Panc1 (cell line): ENCODE results near the gene RHOH. TPM values are rescaled to one million over a fixed set of nuclear protein-coding genes. Genes with fewer than 3 reads are reported as not detected.
A peak's percentile ranks its signal among the peaks of the same experiment; 100 is the strongest.

Experiments
- ATAC-seq: fragments of 200-7000 bp; cut with Tn5 transposase; 2 replicates; pipeline ENCODE4 v1.9.1; 2020; ENCODE audit warnings: mild to moderate bottlenecking, moderate library complexity
- BruUV-seq: library from RNA; stranded (reverse); fragments of 400-500 nt; replicated peaks from 2 replicates; lab custom pipeline; 2021; lab: Mats Ljungman, UMichigan
- CTCF ChIA-PET: fragments of 300-600 bp; sonication (Branson Sonifier 250); formaldehyde crosslinking; loops from one replicate; lab custom pipeline; 2022; ENCODE audit warnings: antibody characterized with exemption; lab: Charles Lee
- POLR2A ChIA-PET: fragments of 300-600 bp; sonication (Branson Sonifier 250); formaldehyde crosslinking; loops from one replicate; lab custom pipeline; 2022; ENCODE audit warnings: antibody characterized with exemption; lab: Charles Lee
- DNase-seq: peaks from one replicate; pipeline ENCODE4 v3.0.0-alpha.2; 2010; ENCODE audit warnings: low read depth, low spot score
- H3K27ac ChIP-seq: 2 replicates; pipeline ENCODE4 v1.5.1; 2011; ENCODE audit warnings: mild to moderate bottlenecking, low read length, inconsistent platforms
- H3K27me3 ChIP-seq: fragments of 200-500 bp; sonication (Bioruptor generic); 2 replicates; pipeline ENCODE4 v1.6.0; 2014; ENCODE audit warnings: low read length, inconsistent platforms; ENCODE audit not compliant: control insufficient read depth, insufficient read depth
- H3K36me3 ChIP-seq: fragments of 200-500 bp; sonication (Bioruptor generic); 2 replicates; pipeline ENCODE4 v1.5.1; 2014; ENCODE audit warnings: inconsistent platforms, mild to moderate bottlenecking, low read length, moderate library complexity; ENCODE audit not compliant: control insufficient read depth, insufficient read depth
- H3K4me1 ChIP-seq: 2 replicates; pipeline ENCODE4 v1.5.1; 2011; ENCODE audit warnings: inconsistent platforms, mild to moderate bottlenecking, low read length, moderate library complexity; ENCODE audit not compliant: control insufficient read depth, insufficient read depth
- H3K4me3 ChIP-seq, 2 experiments: 2 replicates each; pipeline ENCODE4 v1.5.1; 2011 to 2012; ENCODE audit warnings: low read depth in 2 of 2, low read length in 2 of 2, mild to moderate bottlenecking in 2 of 2, inconsistent platforms in 1 of 2, moderate library complexity in 1 of 2
- H3K9me3 ChIP-seq: fragments of 200-500 bp; sonication (Bioruptor generic); 2 replicates; pipeline ENCODE4 v1.5.1; 2014; ENCODE audit warnings: low read depth, mild to moderate bottlenecking, inconsistent platforms, low read length, moderate library complexity; ENCODE audit not compliant: control insufficient read depth, insufficient read depth
- CTCF ChIP-seq: fragments of 450-650 bp; IDR thresholded peaks from 2 replicates; pipeline ENCODE4 v1.5.1; 2017; ENCODE audit warnings: mild to moderate bottlenecking
- POLR2AphosphoS5 ChIP-seq: IDR thresholded peaks from 2 replicates; pipeline ENCODE4 v1.6.1; 2012; ENCODE audit warnings: mild to moderate bottlenecking, low read depth, low read length, moderate library complexity
- REST ChIP-seq, 2 experiments: IDR thresholded peaks; 2 replicates each; pipeline ENCODE4 v1.6.1; 2011 to 2012; ENCODE audit warnings: low read depth in 2 of 2, control low read depth in 1 of 2, low read length in 1 of 2, mild to moderate bottlenecking in 1 of 2, moderate library complexity in 1 of 2; ENCODE audit not compliant: insufficient read depth in 1 of 2
- SIN3A ChIP-seq: IDR thresholded peaks from 2 replicates; pipeline ENCODE4 v1.6.1; 2012; ENCODE audit warnings: low read depth, mild to moderate bottlenecking, low read length, moderate library complexity, borderline replicate concordance; ENCODE audit not compliant: insufficient read depth
- TCF7L2 ChIP-seq: IDR thresholded peaks from 2 replicates; pipeline ENCODE4 v1.6.1; 2011; ENCODE audit warnings: mild to moderate bottlenecking, low read depth, low read length, inconsistent platforms
- in situ Hi-C: cut with HindIII; loops from 2 replicates; pipeline ENCODE4 v1.10.0; 2016; ENCODE audit warnings: low sequenced_read_pairs, low pct_unique_long_range_greater_than_20kb
- intact Hi-C: fragments of 100-400 bp; cut with micrococcal nuclease; formaldehyde crosslinking; loops from one replicate; pipeline ENCODE4 v1.10.0; 2022; ENCODE audit not compliant: unreplicated experiment
- total RNA-seq: library from RNA; stranded (reverse); gene quantifications from one replicate; pipeline ENCODE4 v1.2.1, GENCODE V29; 2021; ENCODE audit not compliant: unreplicated experiment

RHOH gene
- total RNA-seq, 1 experiment from 2014 or later = 1.2 TPM

- Histone ChIP-seq H3K4me3 (no peak overlapping the region), H3K27me3 (no peaks in the 10 kb centered on the region), H3K9me3 (no peaks in the 10 kb centered on the region), H3K36me3 (no peaks in the 10 kb centered on the region), H3K4me1 (no peaks in the 10 kb centered on the region), H3K27ac (peak overlapping the region; percentile 61; the same call in 1 of the 2 replicates)
- DNase-seq (no peak), ATAC-seq (no peak)
- intact Hi-C loops (no loop called here), in situ Hi-C loops (no loop called here)
- ChIA-PET CTCF (no interaction called here), POLR2A (no interaction called here)
- BruUV-seq = no TSS peak
- no peak for TF ChIP-seq SIN3A
- no peak for TF ChIP-seq CTCF
- no peak for TF ChIP-seq TCF7L2
- TF ChIP-seq POLR2AphosphoS5 = no peak
- no peak for TF ChIP-seq REST (IDR thresholded peaks at IDR 0.05; ENCODE audit: insufficient read depth in 1 of 2, low read depth in 2 of 2, low read length in 1 of 2)
These were observed 67.7 kb downstream of the RHOH start for GRCh38 chr4:40264497-40264896.

- Histone ChIP-seq H3K27ac (peak overlapping the region; percentile 61; the same call in 1 of the 2 replicates), H3K9me3 (no peaks in the 10 kb centered on the region), H3K36me3 (no peaks in the 10 kb centered on the region), H3K4me3 (no peak overlapping the region), H3K27me3 (no peaks in the 10 kb centered on the region), H3K4me1 (no peaks in the 10 kb centered on the region)
- BruUV-seq = no TSS peak
- ChIA-PET POLR2A (no interaction called here), CTCF (no interaction called here)
- in situ Hi-C loops (no loop called here), intact Hi-C loops (no loop called here)
- DNase-seq (no peak), ATAC-seq (peak; percentile 50)
- no peak for TF ChIP-seq POLR2AphosphoS5
- no peak for TF ChIP-seq TCF7L2
- TF ChIP-seq SIN3A = no peak
- no peak for TF ChIP-seq CTCF
- TF ChIP-seq REST (IDR thresholded peaks at IDR 0.05; ENCODE audit: insufficient read depth in 1 of 2, low read depth in 2 of 2, low read length in 1 of 2) = no peak
These were observed 68.4 kb downstream of the RHOH start for GRCh38 chr4:40264995-40265909.
